ENCODE data around the gene PCBP3. TPM values are rescaled to one million over a fixed set of nuclear protein-coding genes. Genes with fewer than 3 reads are reported as not detected.

Gene PCBP3
- total and polyA plus RNA-seq, 2 of the 8 experiments (the other 6 are each of a cell fraction or from before 2014, with no cell fraction given), result 3.5 to 6.3 TPM

DNA sequence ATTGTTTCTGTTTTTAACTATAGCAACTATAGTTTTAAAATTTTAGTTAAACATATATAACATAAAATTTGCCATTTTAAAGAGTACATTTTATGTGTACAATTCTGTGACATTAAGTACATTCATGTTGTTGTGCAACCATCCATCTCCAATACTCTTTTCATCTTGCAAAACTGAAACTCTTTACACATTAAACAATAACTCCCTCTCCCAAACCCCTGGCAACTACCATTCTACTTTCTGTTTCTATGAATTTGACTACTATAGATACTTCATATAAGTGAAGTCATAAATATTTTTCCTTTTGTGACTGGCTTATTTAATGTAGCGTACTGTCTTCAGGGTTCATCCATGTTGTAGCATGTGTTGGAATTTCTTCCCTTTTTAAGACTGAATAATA lies 25.9 kb downstream of the PCBP3 start (continued):
- TF ChIP-seq, protein P1, sequence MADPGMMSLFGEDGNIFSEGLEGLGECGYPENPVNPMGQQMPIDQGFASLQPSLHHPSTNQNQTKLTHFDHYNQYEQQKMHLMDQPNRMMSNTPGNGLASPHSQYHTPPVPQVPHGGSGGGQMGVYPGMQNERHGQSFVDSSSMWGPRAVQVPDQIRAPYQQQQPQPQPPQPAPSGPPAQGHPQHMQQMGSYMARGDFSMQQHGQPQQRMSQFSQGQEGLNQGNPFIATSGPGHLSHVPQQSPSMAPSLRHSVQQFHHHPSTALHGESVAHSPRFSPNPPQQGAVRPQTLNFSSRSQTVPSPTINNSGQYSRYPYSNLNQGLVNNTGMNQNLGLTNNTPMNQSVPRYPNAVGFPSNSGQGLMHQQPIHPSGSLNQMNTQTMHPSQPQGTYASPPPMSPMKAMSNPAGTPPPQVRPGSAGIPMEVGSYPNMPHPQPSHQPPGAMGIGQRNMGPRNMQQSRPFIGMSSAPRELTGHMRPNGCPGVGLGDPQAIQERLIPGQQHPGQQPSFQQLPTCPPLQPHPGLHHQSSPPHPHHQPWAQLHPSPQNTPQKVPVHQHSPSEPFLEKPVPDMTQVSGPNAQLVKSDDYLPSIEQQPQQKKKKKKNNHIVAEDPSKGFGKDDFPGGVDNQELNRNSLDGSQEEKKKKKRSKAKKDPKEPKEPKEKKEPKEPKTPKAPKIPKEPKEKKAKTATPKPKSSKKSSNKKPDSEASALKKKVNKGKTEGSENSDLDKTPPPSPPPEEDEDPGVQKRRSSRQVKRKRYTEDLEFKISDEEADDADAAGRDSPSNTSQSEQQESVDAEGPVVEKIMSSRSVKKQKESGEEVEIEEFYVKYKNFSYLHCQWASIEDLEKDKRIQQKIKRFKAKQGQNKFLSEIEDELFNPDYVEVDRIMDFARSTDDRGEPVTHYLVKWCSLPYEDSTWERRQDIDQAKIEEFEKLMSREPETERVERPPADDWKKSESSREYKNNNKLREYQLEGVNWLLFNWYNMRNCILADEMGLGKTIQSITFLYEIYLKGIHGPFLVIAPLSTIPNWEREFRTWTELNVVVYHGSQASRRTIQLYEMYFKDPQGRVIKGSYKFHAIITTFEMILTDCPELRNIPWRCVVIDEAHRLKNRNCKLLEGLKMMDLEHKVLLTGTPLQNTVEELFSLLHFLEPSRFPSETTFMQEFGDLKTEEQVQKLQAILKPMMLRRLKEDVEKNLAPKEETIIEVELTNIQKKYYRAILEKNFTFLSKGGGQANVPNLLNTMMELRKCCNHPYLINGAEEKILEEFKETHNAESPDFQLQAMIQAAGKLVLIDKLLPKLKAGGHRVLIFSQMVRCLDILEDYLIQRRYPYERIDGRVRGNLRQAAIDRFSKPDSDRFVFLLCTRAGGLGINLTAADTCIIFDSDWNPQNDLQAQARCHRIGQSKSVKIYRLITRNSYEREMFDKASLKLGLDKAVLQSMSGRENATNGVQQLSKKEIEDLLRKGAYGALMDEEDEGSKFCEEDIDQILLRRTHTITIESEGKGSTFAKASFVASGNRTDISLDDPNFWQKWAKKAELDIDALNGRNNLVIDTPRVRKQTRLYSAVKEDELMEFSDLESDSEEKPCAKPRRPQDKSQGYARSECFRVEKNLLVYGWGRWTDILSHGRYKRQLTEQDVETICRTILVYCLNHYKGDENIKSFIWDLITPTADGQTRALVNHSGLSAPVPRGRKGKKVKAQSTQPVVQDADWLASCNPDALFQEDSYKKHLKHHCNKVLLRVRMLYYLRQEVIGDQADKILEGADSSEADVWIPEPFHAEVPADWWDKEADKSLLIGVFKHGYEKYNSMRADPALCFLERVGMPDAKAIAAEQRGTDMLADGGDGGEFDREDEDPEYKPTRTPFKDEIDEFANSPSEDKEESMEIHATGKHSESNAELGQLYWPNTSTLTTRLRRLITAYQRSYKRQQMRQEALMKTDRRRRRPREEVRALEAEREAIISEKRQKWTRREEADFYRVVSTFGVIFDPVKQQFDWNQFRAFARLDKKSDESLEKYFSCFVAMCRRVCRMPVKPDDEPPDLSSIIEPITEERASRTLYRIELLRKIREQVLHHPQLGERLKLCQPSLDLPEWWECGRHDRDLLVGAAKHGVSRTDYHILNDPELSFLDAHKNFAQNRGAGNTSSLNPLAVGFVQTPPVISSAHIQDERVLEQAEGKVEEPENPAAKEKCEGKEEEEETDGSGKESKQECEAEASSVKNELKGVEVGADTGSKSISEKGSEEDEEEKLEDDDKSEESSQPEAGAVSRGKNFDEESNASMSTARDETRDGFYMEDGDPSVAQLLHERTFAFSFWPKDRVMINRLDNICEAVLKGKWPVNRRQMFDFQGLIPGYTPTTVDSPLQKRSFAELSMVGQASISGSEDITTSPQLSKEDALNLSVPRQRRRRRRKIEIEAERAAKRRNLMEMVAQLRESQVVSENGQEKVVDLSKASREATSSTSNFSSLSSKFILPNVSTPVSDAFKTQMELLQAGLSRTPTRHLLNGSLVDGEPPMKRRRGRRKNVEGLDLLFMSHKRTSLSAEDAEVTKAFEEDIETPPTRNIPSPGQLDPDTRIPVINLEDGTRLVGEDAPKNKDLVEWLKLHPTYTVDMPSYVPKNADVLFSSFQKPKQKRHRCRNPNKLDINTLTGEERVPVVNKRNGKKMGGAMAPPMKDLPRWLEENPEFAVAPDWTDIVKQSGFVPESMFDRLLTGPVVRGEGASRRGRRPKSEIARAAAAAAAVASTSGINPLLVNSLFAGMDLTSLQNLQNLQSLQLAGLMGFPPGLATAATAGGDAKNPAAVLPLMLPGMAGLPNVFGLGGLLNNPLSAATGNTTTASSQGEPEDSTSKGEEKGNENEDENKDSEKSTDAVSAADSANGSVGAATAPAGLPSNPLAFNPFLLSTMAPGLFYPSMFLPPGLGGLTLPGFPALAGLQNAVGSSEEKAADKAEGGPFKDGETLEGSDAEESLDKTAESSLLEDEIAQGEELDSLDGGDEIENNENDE (IDR thresholded peaks at IDR 0.05; ENCODE audit: insufficient replicate concordance, low read length), result no peak
- no peak for TF ChIP-seq SIN3A (conservative IDR thresholded peaks at IDR 0.05 in 1 of 2, IDR thresholded peaks at IDR 0.05 in 1 of 2; ENCODE audit: low read depth in 1 of 2, low read length in 2 of 2)
- TF ChIP-seq CBX8 (IDR thresholded peaks at IDR 0.05; ENCODE audit: borderline replicate concordance, low read depth, low read length), result no peak
- TF ChIP-seq, protein P2, sequence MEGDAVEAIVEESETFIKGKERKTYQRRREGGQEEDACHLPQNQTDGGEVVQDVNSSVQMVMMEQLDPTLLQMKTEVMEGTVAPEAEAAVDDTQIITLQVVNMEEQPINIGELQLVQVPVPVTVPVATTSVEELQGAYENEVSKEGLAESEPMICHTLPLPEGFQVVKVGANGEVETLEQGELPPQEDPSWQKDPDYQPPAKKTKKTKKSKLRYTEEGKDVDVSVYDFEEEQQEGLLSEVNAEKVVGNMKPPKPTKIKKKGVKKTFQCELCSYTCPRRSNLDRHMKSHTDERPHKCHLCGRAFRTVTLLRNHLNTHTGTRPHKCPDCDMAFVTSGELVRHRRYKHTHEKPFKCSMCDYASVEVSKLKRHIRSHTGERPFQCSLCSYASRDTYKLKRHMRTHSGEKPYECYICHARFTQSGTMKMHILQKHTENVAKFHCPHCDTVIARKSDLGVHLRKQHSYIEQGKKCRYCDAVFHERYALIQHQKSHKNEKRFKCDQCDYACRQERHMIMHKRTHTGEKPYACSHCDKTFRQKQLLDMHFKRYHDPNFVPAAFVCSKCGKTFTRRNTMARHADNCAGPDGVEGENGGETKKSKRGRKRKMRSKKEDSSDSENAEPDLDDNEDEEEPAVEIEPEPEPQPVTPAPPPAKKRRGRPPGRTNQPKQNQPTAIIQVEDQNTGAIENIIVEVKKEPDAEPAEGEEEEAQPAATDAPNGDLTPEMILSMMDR (IDR thresholded peaks at IDR 0.05; ENCODE audit: control extremely low read depth in 1 of 3, insufficient read depth in 1 of 3, low read depth in 1 of 3, low read length in 3 of 3), result no peak
- TF ChIP-seq TAF1 (IDR thresholded peaks at IDR 0.05; ENCODE audit: low read depth, low read length), result no peak
- TF ChIP-seq BCL11A (IDR thresholded peaks at IDR 0.05; ENCODE audit: low read depth in 2 of 2, low read length in 2 of 2), result no peak
- TF ChIP-seq, protein P3, sequence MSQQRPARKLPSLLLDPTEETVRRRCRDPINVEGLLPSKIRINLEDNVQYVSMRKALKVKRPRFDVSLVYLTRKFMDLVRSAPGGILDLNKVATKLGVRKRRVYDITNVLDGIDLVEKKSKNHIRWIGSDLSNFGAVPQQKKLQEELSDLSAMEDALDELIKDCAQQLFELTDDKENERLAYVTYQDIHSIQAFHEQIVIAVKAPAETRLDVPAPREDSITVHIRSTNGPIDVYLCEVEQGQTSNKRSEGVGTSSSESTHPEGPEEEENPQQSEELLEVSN (IDR thresholded peaks at IDR 0.05), result no peak
- TF ChIP-seq PHF8 (conservative IDR thresholded peaks at IDR 0.05; ENCODE audit: low read depth, low read length), result no peak
